ENCODE results near the gene CDPF1. TPM values are rescaled to one million over a fixed set of nuclear protein-coding genes. Genes with fewer than 3 reads are reported as not detected.
A peak's percentile ranks its signal among the peaks of the same experiment; 100 is the strongest.

Gene CDPF1
- total RNA-seq, 2 experiments from 2014 or later = 6.8 to 8.2 TPM

DNA sequence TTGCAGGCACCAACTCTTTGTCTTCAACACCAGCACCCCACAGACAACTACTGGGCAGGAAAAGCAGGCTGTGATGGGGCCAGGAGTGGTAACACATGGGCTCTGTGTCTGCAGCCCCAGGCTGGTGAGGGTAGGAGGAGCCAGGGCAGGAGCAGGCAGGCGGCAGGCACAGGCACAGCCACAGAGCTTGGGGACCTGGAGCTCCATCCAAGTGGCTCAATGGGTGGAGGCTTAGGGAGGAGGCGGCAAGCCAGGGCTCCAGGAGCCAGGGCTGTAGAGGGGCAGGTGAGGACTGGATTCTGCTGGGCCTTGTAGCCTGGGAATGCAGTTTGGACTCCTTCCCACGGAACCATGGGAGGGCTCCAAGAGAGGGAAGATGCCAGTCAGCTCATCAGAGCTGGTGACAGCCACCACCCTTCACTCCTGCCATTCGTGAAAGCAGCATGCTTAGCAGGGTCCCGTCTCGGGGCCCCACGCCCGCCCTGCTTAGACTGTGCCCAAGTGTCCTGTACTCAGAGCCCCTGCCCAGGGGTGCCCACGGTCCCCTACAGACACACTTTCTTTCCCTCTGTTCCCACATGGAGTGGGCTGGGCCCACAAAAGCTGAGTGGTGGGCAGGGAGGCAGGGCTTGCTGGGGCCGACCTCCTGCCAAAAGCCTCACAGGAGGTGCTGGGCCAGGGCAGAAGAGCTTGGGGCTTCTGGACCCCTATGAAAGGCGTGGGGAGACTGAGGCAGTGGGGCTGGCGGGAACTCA lies 30.1 kb upstream of the CDPF1 start:
- ChIA-PET POLR2A (interaction anchor here (0.6 to 1.0 kb wide), 2 partner anchors 10 to 51 kb away, joined by 3 read pairs; no protein-coding TSS in a partner anchor), CTCF (interaction anchor here (1.1 to 1.9 kb wide), 2 partner anchors 158 to 289 kb away, joined by 3 to 4 read pairs; no protein-coding TSS in a partner anchor)
- H3K27ac Mint-ChIP-seq = no peak overlapping the region
- H3K9me3 Mint-ChIP-seq = peaks cover 5% of the 10 kb centered on the region
- intact Hi-C loops (cut with micrococcal nuclease) = no loop called here
- no peak overlapping the region for H3K4me3 Mint-ChIP-seq
- no peaks in the 10 kb centered on the region for H3K27me3 Mint-ChIP-seq
- no peak for DNase-seq
- H3K36me3 Mint-ChIP-seq = peaks cover 12% of the 10 kb centered on the region
- no peaks in the 10 kb centered on the region for H3K4me1 Mint-ChIP-seq (ENCODE audit: low read depth)

DNA sequence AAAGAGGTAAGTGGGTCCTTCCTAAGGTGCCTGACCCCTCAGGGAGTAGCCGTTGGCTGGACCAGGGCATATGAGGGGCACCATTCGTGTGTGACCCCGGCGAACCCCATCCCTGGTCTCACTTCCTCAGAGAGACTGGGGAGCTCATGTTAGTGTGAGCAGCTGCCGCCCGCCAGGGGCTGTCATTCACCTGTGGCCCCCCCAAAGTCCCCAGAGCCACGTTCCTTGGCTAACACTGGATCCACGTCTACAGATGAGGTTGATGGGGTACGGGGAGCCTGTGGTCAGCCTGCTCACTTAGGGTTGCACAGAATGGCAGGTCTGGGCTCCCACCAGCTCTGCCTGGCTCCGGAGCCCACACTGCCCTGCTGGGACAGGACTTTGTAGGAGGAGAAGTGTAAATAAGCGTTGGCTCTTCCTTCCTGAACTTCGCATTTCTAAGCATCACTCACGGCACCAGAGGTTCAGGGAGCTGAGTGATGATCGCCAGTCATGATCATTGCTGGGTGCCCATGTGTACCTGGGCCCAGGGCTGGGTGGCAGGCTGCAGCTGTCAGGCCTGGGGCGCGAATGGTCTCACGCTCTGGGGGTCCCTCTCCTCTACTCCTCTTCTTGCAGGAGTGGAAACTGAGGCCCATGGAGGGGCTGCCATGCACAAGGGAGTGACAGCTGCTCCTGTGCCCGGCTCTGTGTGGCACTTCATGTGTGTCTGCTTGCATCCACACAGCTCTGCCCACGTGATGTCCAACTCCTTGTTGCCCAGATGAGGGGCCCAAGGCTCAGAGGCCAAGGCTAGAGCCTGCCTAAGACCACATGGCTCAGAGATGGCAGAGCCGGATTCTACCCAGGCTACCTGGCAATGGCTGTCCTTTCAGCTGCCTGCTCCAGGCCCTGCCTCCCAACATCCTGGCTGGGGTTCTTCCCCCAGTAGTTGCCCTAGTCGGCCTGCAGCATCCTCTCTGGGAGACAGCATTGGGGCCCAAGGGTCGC lies 28.9 kb upstream of the CDPF1 start:
- no peak overlapping the region for H3K4me3 Mint-ChIP-seq
- peaks cover 15% of the 10 kb centered on the region for H3K36me3 Mint-ChIP-seq
- intact Hi-C loops (cut with micrococcal nuclease) = no loop called here
- ChIA-PET CTCF (no interaction called here), POLR2A (interaction anchor here (1.2 kb wide), 1 partner anchor 11 kb away, joined by 3 read pairs; the partner anchor contains the start of gene TTC38)
- no peak overlapping the region for H3K27ac Mint-ChIP-seq
- H3K27me3 Mint-ChIP-seq = no peaks in the 10 kb centered on the region
- DNase-seq = no peak
- peaks cover 5% of the 10 kb centered on the region for H3K9me3 Mint-ChIP-seq
- H3K4me1 Mint-ChIP-seq (ENCODE audit: low read depth) = no peaks in the 10 kb centered on the region

DNA sequence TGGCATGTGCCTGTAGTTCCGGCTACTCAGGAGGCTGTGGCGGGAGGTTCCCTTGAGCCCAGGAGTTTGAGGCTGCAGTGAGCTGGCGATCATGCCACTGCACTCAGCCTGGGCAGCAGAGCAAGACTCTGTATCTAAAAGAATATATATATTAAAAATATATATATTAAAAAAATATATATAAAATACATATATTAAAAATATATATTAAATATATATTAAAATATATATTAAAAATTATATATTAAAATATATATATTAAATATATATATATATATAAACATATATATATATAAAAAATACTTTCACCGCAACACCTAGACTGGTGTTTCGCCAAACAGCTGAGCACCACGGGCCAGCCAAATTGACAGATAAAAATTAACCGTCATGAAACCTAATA lies 26.5 kb upstream of the CDPF1 start:
- H3K36me3 Mint-ChIP-seq = peaks cover 15% of the 10 kb centered on the region
- CTCF ChIA-PET = interaction anchor here (2.2 kb wide), 1 partner anchor 154 kb away, joined by 6 read pairs; no protein-coding TSS in a partner anchor
- H3K9me3 Mint-ChIP-seq = peaks cover 5% of the 10 kb centered on the region
- H3K4me1 Mint-ChIP-seq (ENCODE audit: low read depth) = no peaks in the 10 kb centered on the region
- intact Hi-C loops (cut with micrococcal nuclease) = no loop called here
- no peak for DNase-seq
- POLR2A ChIA-PET = no interaction called here
- no peaks in the 10 kb centered on the region for H3K27me3 Mint-ChIP-seq
- H3K4me3 Mint-ChIP-seq = no peak overlapping the region
- no peak overlapping the region for H3K27ac Mint-ChIP-seq

DNA sequence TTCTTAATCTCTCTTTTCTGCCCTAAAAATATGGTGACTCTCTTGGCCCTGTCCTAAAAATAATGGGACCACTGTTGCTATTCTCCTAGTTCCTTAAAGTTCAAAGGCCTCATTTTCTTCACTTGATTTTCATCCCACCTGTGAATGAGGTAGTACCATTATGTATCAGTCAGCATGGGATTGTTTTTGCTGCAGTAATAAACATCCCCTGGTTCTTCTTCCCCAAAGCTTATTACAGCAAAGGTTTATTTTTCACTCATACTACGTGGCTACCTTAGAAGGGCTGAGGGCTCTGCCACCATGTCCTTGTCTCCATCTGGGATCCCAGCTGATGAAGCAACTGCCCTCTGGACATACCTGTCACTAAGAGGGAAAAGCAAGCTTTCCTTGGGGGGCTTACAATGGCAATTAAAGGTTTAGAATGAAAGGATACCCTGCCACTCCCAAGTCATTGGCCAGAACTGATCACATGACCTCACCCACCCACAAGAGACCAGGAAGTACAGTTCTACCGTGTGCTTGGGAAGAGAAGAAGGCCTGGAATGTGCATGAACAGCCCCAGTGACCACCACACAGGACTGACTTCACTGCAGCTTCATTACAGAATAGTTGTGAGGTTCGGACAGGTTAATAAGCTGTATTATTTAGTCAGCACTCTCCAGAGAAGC lies 25.5 kb upstream of the CDPF1 start:
- ChIA-PET POLR2A (no interaction called here), CTCF (interaction anchor here (2.2 kb wide), 1 partner anchor 153 kb away, joined by 6 read pairs; no protein-coding TSS in a partner anchor)
- H3K27me3 Mint-ChIP-seq = no peaks in the 10 kb centered on the region
- H3K4me3 Mint-ChIP-seq = no peak overlapping the region
- H3K27ac Mint-ChIP-seq = no peak overlapping the region
- peaks cover 5% of the 10 kb centered on the region for H3K9me3 Mint-ChIP-seq
- no peak for DNase-seq
- H3K36me3 Mint-ChIP-seq = peaks cover 15% of the 10 kb centered on the region
- H3K4me1 Mint-ChIP-seq (ENCODE audit: low read depth) = no peaks in the 10 kb centered on the region
- intact Hi-C loops (cut with micrococcal nuclease) = no loop called here

DNA sequence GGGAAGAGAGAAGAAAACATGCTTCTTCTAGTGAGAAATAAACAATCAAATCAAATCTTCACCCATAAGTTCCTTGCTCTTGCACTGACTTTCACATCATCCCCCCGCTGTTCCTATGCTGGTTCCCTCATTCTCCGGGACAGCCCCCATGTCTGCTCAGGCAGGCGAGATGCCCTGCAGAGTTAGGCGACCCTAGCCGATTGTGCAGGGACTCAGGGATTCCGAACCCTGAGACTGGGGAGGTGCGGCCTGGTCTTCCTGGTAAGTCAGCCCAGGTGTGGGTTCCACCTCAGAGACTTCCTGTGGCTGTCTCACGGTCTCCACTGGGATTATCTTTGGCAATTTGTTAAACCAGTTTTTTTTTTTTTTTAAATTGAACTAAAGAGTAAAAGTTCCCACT lies 24.3 kb upstream of the CDPF1 start:
- intact Hi-C loops (cut with micrococcal nuclease) = no loop called here
- Mint-ChIP-seq H3K9me3 (peaks cover 5% of the 10 kb centered on the region), H3K4me3 (no peak overlapping the region), H3K27me3 (no peaks in the 10 kb centered on the region), H3K27ac (no peak overlapping the region), H3K4me1 (ENCODE audit: low read depth) (peaks cover 4% of the 10 kb centered on the region), H3K36me3 (peaks cover 15% of the 10 kb centered on the region)
- DNase-seq = no peak
- ChIA-PET POLR2A (no interaction called here), CTCF (no interaction called here)

DNA sequence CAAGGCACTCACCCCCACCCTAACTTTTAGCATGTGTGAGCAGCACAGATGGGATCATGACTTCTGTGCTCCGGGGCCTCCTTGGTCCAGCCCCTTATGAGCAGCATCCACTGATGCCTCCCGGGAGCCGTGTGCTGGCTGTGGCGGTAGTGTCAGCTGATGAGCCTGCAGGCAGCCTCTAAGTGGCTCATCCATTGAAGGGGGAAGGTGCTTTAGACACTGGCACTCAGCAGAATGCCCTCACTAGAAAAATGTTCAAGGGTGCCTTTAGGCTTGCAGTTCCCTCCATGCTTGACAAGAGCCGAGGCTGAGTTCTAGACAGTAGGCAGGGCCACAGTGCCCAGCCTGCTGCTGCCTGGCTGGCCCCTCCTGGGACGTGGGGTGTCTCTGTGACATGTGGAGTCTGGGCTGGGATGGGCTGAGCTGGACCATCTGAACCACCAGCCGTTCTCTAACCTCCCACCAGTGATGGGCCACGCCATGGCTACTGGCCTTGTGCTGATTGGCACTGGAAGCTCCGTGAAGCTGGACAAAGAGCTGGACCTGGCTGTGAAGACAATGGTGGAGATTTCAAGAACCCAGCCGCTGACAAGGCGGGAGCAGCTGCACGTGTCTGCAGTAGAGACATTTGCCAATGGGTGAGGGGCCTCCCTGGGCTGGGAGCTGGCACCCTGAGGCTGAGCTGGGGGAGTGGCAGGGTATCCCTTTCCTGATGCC lies 23.5 kb upstream of the CDPF1 start:
- intact Hi-C loops (cut with micrococcal nuclease) = no loop called here
- no peak overlapping the region for H3K27ac Mint-ChIP-seq
- H3K36me3 Mint-ChIP-seq = peaks cover 15% of the 10 kb centered on the region
- ChIA-PET POLR2A (no interaction called here), CTCF (interaction anchor here (0.6 kb wide), 1 partner anchor 8 kb away, joined by 3 read pairs; no protein-coding TSS in a partner anchor)
- no peaks in the 10 kb centered on the region for H3K27me3 Mint-ChIP-seq
- H3K4me1 Mint-ChIP-seq (ENCODE audit: low read depth) = peaks cover 4% of the 10 kb centered on the region
- peaks cover 5% of the 10 kb centered on the region for H3K9me3 Mint-ChIP-seq
- DNase-seq = no peak
- no peak overlapping the region for H3K4me3 Mint-ChIP-seq

DNA sequence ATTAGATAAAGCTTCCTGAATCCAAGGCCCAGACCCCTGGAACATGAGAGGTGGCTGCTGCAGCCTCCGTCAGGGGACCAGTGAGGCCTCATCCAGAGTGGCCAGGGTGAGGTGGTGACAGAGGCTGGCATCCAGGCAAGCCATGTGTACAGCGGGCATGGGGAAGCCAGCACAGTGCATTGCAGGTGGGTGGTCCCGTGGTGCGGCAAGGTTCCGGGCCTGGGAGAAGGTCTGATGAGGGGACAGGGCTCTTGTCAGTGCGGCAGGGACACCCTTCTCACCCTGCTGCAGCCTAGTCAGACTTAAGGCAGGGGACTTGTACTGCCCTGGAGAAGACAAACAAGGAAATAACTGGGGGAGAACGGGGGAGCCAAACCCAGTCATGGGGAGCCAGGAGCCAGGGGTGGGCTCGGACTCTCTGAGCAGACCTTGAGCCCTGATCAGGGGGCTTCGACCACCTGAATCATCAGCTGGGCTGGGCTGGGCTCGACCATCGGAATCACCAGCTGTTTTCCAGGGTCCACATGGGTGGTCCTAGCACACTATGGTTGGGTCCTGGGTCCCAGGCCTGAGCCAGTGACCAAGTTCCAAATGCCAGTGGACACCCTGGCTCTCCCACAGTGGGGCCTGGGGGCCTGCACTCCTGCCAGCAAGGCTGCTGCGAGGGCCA lies 22.8 kb upstream of the CDPF1 start:
- intact Hi-C loops (cut with micrococcal nuclease) = no loop called here
- CTCF ChIA-PET = no interaction called here
- H3K27ac Mint-ChIP-seq = no peak overlapping the region
- H3K27me3 Mint-ChIP-seq = no peaks in the 10 kb centered on the region
- H3K9me3 Mint-ChIP-seq = peaks cover 5% of the 10 kb centered on the region
- H3K36me3 Mint-ChIP-seq = peaks cover 11% of the 10 kb centered on the region
- no peak overlapping the region for H3K4me3 Mint-ChIP-seq
- POLR2A ChIA-PET = no interaction called here
- DNase-seq = no peak
- peaks cover 7% of the 10 kb centered on the region for H3K4me1 Mint-ChIP-seq (ENCODE audit: low read depth)

DNA sequence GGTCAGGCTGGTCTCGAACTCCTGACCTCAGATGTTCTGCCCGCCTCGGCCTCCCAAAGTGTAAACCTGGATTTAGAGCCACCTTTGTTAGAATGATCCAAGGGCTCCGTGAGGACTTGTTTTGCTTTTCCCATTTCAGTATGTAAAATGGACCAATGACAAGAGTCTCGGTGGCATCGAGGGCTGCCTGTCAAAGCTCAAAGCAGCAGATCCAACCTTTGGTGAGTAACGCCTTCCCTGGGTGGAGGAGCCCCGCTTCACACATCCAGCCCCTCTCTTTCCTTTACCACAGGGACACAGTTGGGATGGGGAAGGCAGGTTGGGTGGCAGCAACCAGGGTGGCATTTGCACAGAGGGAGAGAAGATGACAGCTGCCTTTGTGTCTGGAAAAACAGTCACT lies 22.1 kb upstream of the CDPF1 start:
- ChIA-PET POLR2A (no interaction called here), CTCF (no interaction called here)
- peaks cover 5% of the 10 kb centered on the region for H3K9me3 Mint-ChIP-seq
- no peak overlapping the region for H3K4me3 Mint-ChIP-seq
- H3K4me1 Mint-ChIP-seq (ENCODE audit: low read depth) = peaks cover 11% of the 10 kb centered on the region
- intact Hi-C loops (cut with micrococcal nuclease) = no loop called here
- H3K27ac Mint-ChIP-seq = no peak overlapping the region
- no peak for DNase-seq
- peaks cover 11% of the 10 kb centered on the region for H3K36me3 Mint-ChIP-seq
- H3K27me3 Mint-ChIP-seq = no peaks in the 10 kb centered on the region

DNA sequence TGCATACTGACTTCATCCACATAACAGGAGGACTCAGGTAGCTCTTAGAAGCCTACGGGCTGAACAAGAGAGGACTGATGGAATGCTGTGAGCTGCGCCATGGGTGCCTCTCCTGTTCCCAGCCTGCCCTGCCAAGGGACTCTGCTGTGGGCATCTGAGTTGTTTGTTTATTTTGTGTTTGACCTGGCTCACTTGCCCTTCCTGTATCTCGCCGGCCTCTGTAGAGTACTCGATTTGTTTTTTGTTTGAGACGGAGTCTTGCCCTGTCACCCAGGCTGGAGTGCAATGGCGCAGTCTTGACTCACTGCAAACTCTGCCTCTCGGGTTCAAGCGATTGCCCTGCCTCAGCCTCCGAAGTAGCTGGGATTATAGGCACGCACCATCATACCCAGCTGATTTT lies 19.5 kb upstream of the CDPF1 start:
- no peak overlapping the region for H3K27ac Mint-ChIP-seq
- H3K27me3 Mint-ChIP-seq = peaks cover 15% of the 10 kb centered on the region
- intact Hi-C loops (cut with micrococcal nuclease) = no loop called here
- peak overlapping the region; percentile 41 for H3K4me3 Mint-ChIP-seq
- POLR2A ChIA-PET = no interaction called here
- H3K9me3 Mint-ChIP-seq = peaks cover 10% of the 10 kb centered on the region
- DNase-seq = no peak
- CTCF ChIA-PET = interaction anchor here (0.6 to 0.7 kb wide), 2 partner anchors 44 to 153 kb away, joined by 3 read pairs; no protein-coding TSS in a partner anchor
- peaks cover 3% of the 10 kb centered on the region for H3K36me3 Mint-ChIP-seq
- peaks cover 11% of the 10 kb centered on the region for H3K4me1 Mint-ChIP-seq (ENCODE audit: low read depth)

DNA sequence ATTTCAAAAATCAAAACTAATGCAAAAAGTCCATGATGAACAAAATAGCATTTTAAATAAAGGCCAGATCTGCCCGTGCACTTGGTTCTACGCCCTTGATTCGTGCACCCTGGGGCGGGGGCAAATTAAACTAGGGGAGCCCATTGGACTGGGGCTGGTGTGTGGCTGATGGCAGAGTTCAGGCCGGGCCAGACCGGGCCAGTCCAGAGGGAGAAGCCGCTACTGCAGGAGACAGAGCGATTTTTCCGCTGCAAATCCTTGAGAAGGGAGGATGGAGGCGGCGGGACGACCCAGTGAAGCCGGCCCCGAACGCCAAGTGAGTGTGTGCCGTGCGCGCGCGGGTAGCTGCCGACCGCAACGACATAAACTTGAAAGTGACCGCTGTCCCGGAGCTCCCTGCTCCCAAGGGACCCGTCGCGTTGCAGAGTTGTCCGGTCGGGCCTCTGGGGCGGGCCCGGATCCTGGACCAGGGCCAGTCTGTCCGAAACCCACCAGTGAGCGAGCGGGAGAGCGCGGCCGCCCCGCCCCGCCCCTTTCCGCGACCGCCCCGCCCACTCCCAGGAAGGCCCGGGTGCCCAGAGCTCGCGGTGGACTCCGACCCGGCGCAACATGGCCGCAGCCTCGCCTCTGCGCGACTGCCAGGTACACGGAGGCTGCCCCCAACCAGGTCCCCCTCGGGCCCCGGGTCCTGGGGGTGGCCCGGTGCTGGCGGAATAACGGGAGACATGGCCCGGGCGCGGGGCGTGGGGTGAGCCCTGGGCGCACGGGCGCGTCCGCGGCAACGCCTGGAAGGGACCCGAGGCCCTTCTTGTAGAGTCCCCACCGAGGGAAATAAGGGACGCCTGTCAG lies 17.6 kb upstream of the CDPF1 start, which contains the start of gene TTC38:
Gene TTC38, plus strand, starts transcription at position 578 of the 849 bp plus-strand sequence. Its CDS starts 32 bp downstream, at position 610.
- no peak within 1 kb of the TSS for H3K27ac Mint-ChIP-seq

More for the DNA sequence above, 17.6 kb upstream of the CDPF1 start, which contains the start of gene TTC38:
- intact Hi-C loops (cut with micrococcal nuclease) = no loop called here
- peaks cover 29% of the 10 kb centered on the region for H3K27me3 Mint-ChIP-seq
- peak; percentile 68 for DNase-seq
- ChIA-PET CTCF (interaction anchor here (0.6 to 1.9 kb wide), 3 partner anchors 28 to 998 kb away, joined by 3 to 7 read pairs (median 6); partner anchors contain the start of gene GTSE1), POLR2A (interaction anchor here (0.6 to 1.6 kb wide), 3 partner anchors 11 to 42 kb away, joined by 3 to 6 read pairs (median 3); partner anchors contain the start of gene GTSE1)
- H3K36me3 Mint-ChIP-seq = peaks cover 3% of the 10 kb centered on the region
- peak within 1 kb of the TSS; percentile 83 for H3K4me3 Mint-ChIP-seq
- H3K4me1 Mint-ChIP-seq (ENCODE audit: low read depth) = peaks cover 11% of the 10 kb centered on the region
- H3K9me3 Mint-ChIP-seq = peaks cover 10% of the 10 kb centered on the region
